Raji (cell line): ENCODE data around the gene ARID5A.

Experiments used
- POLR2A ChIP-seq: IDR thresholded peaks from 2 replicates; pipeline ENCODE4 v1.6.1; 2011; ENCODE audit warnings: low read depth, low read length, control low read depth; ENCODE audit not compliant: insufficient read depth

ARID5A gene

GRCh38 chr2:96520697-96521096, 15.9 kb upstream of the ARID5A start:
- TF ChIP-seq POLR2A: no peak

GRCh38 chr2:96521219-96521618, 15.3 kb upstream of the ARID5A start:
- TF ChIP-seq POLR2A: no peak

- no peak for TF ChIP-seq POLR2A
These were observed 14.0 kb upstream of the ARID5A start for GRCh38 chr2:96522304-96523203.

- TF ChIP-seq POLR2A: no peak
These were observed 12.7 kb upstream of the ARID5A start for GRCh38 chr2:96523659-96524481.

- TF ChIP-seq POLR2A: no peak
These were observed 11.9 kb upstream of the ARID5A start for GRCh38 chr2:96524482-96525210.

- no peak for TF ChIP-seq POLR2A
These were observed 11.4 kb upstream of the ARID5A start for GRCh38 chr2:96525211-96525507.

GRCh38 chr2:96526101-96526591, 10.4 kb upstream of the ARID5A start:
- no peak for TF ChIP-seq POLR2A

GRCh38 chr2:96526615-96527285, 9.8 kb upstream of the ARID5A start:
- TF ChIP-seq POLR2A: no peak

GRCh38 chr2:96527286-96528005, 9.1 kb upstream of the ARID5A start:
- TF ChIP-seq POLR2A: no peak

GRCh38 chr2:96528006-96528699, 8.4 kb upstream of the ARID5A start:
- no peak for TF ChIP-seq POLR2A

- TF ChIP-seq POLR2A: no peak
These were observed 7.7 kb upstream of the ARID5A start for GRCh38 chr2:96528700-96529375.

- no peak for TF ChIP-seq POLR2A
These were observed 7.0 kb upstream of the ARID5A start for GRCh38 chr2:96529376-96530143.

- TF ChIP-seq POLR2A: no peak
These were observed 6.5 kb upstream of the ARID5A start for GRCh38 chr2:96530144-96530430.
